GM18861 (cell line): Measurements from ENCODE around the gene SORCS2.
"Not testable (repeated sequence)": the region's sequence is repeated elsewhere in the genome, so short reads cannot be mapped to it uniquely, and the experiment has no call there.

Source experiments
- ATAC-seq: cut with Tn5 transposase; IDR thresholded peaks from one replicate; pipeline ENCODE4 v1.9.1; 2021; ENCODE audit not compliant: unreplicated experiment

Gene SORCS2

GRCh38 chr4:7159923-7160322 lies 32.4 kb upstream of the SORCS2 start:
- ATAC-seq: no peak

GRCh38 chr4:7160439-7160838 lies 31.9 kb upstream of the SORCS2 start:
- no peak for ATAC-seq

GRCh38 chr4:7160951-7161440 lies 31.3 kb upstream of the SORCS2 start:
- no peak for ATAC-seq

- no peak for ATAC-seq
Observed at GRCh38 chr4:7161721-7162214, 30.6 kb upstream of the SORCS2 start.

- ATAC-seq: not testable (repeated sequence)
Observed at GRCh38 chr4:7165056-7165873, 27.1 kb upstream of the SORCS2 start.

DNA sequence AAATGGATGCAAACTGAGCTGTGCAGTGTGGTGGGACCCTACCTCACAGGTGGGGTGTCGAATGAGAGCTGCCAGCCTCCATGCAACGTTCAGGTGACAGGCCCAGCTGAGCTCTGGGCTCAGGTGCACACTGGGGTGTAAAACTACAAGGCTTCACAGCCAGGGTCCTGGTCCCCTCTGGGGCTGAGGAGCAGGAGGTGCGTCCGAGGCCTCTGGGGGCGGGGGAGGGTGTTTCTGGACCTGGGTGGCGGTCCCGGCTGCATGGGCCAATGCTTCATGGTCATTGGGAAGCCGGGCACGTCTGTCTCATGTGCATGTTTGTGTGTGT lies 26.5 kb upstream of the SORCS2 start:
- no peak for ATAC-seq

GRCh38 chr4:7166237-7166636 lies 26.1 kb upstream of the SORCS2 start:
- ATAC-seq: no peak

DNA sequence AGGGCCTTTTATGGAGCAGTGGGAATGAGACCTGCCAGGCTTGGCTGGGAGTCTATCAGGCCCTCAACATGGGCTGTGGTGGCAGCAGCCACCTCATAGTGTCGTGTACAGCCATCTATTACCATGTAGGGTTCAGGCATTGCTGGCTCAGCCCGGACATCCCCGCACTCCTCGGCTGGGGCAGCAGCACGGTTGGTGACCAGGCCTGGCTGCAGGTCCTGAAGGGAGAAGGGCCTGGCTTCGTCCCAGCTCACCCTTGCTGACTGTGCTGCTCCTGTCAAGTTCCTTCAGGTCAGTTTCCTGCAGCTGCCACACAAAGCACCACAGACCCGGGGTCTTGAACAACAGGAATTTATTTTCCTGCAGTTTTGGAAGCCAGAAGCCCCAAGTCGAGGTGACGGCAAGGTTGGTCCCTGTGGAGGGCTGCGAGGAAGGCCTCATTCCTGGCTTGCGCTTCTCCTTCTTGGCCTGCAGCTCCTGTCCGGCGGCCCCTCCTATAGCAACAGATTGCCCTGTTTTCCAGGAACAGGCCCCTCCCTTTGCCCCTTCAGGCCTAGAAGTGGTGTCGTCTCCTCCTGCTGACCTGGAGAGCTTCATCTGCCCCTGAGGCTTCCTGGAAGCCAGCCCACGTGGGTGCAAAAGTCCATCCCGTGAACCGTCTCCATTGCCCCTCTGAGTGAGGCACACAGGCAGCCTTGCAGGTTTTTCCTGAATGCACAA lies 25.2 kb upstream of the SORCS2 start:
- ATAC-seq: no peak

DNA sequence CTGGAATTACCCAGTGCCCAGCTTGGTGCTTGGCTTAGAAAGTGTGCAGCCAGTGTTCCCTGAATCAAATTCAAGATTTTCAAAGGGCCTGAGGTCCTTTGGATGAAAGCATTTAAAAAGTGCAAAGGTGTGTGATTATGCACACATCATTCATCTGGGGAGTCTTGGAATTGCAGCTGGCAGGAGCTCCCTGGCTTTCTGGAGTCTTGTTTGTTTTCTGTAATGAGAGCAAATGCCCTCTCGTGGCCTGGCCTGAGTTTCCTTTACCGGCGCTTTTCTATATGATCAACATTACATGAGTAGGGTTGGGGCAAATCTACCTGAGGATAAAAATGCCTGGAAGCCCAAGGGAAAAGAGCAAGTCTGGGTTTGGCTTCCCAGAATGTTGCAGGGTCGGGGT lies 24.6 kb upstream of the SORCS2 start:
- no peak for ATAC-seq

DNA sequence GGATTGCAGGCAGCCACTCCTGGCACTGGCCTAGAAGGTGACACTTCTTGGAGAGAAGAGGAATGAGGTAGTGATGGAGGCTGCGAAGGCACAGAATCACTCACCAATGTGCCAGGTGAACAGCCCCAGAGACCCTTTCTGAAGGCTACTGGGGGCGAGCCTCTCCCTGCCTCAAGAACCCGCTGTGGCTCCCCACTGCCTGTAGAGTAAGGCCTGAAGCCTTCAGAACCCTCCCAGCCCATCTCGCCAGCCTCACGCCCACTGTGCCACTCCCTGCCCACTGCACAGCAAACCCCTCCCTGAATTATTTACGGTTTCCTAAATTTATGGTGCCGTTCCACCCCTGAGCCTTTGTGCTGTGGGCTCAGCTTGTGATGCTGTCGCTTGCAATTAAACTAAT lies 24.2 kb upstream of the SORCS2 start:
- ATAC-seq: no peak

GRCh38 chr4:7169134-7169533 lies 23.2 kb upstream of the SORCS2 start:
- ATAC-seq: no peak

- ATAC-seq: no peak
Observed at GRCh38 chr4:7170012-7170411, 22.3 kb upstream of the SORCS2 start.

DNA sequence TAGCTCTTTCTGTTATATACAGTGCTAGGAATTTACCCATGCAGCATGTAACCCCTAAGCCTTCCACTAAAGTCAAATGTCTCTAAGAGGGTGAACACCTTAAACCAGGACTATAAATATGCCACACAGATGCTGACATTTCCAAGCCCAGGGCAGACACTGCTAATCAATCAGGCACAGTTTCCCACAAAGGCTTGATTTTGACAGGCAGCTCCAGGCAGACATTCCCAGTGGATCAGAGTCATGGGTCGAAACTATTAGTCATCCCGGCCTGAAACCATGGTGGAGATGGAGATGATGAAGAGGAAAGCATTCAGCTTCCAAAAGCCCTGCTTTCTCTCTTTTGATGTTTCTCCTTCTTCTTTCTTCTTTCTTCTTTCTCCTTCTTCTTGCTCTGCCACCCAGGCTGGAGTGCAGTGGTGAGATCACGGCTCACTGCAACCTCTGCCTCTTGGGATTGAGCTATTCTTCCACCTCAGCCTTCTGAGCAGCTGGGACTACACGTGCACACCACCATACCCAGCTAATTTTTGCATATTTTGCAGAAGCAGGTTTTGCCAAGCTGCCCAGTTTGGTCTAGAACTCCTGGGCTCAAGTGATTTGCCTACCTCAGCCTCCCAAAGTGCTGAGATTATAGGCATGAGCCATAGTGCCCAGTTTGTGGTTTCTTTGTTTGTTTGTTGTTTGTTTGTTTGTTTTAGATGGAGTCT lies 21.0 kb upstream of the SORCS2 start:
- ATAC-seq: no peak

DNA sequence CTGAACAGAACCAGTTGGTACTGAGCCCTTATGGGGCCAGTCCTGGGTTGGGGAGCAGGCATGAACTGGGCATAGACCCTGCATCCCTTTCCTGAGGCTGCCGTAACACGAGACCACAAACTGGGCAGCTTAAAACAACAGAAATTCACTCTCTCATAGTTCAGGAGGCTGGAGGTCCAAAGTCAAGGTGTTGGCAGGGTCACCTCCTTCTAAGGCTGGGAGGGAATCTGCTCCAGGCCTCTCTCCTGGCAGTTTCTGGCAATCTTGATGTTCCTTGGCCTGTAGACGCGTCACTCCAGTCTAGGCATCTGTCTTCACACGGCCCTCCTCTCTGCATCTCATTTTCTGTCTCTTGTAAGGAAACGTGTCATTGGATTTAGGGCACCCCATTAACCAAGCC lies 19.8 kb upstream of the SORCS2 start:
- no peak for ATAC-seq

- ATAC-seq: no peak
Observed at GRCh38 chr4:7172946-7173345, 19.4 kb upstream of the SORCS2 start.

- no peak for ATAC-seq
Observed at GRCh38 chr4:7173841-7174449, 18.4 kb upstream of the SORCS2 start.

DNA sequence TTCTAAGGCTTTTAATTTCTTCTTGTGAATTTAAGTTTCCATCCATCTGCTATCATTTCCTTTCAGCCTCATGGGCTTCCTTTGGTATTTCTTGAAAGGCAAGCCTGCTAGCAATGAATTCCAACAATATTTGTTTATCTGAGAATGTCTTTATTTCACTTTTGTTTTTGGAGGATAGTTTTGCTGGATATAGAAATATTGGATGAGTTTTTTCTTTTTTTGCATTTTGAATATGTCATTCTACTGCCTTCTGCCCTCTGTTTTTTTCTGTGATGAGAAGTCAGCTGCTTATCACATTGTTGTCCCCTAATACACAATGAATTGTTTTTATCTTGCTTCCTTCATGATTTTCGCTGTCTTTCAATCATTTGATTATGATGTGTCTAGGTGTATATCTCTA lies 13.2 kb upstream of the SORCS2 start:
- no peak for ATAC-seq

- no peak for ATAC-seq
Observed at GRCh38 chr4:7180938-7181337, 11.4 kb upstream of the SORCS2 start.

DNA sequence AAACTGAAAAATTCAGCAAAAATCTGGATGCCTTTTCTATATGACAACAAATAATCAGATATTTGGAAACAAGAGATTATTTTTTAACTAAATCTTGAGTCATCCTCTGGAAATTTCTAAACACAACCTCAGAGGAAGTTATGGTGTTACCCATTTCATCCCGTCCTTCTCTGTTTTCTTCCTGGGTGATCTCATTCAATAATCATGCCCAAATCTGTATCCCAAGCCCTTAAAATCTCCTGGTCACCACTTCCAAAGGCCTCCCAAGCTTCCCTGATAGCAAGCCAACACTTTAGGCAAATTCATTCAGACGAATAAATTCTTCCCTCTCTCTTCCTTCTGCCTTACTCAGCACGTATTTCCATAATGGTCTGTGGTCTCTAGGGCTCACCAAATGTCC lies 9.7 kb upstream of the SORCS2 start:
- ATAC-seq: no peak

DNA sequence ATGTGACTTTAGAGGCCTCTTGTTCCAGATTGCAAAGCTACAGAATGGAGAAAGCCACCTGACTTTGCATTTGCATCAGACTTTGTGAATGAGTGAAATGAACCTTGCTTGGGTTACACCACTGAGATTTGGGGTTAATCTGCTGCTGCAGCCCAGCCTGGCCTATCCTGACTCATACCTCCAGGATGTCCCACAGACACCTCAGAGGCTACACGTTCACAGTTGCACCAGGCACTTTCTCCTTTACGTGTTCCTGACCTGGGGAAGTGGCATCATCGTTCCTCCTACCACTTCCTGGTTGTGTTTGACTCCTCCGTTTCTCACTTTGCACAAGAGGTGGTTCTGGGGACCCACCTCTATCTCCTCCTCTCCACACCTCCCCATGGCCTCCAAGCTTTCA lies 9.2 kb upstream of the SORCS2 start:
- ATAC-seq: no peak

- ATAC-seq: no peak
Observed at GRCh38 chr4:7183780-7184460, 8.4 kb upstream of the SORCS2 start.
